A549 (cell line): ENCODE data around the gene FUT7. TPM values are rescaled to one million over a fixed set of nuclear protein-coding genes. Genes with fewer than 3 reads are reported as not detected.
A peak's percentile ranks its signal among the peaks of the same experiment; 100 is the strongest.

Experiments used
- ATAC-seq, 2 experiments: fragments of 200-7000 bp in 1 of 2; fragments of >200 bp in 1 of 2; cut with Nextera tagmentation in 1 of 2; cut with Tn5 transposase in 1 of 2; 3 replicates each; pipeline versions ENCODE4 v1.8.0 to v1.9.1; 2018 to 2020; ENCODE audit warnings: mild to moderate bottlenecking in 1 of 2, moderate library complexity in 1 of 2
- CTCF ChIA-PET: fragments of 300-600 bp; sonication (Branson Sonifier 250); formaldehyde crosslinking; extraction: SDS; loops from one replicate; lab custom pipeline; 2021; ENCODE audit warnings: antibody characterized with exemption, inconsistent platforms; lab: Yijun Ruan, JAX
- POLR2A ChIA-PET: fragments of 350-600 bp; formaldehyde crosslinking; extraction: SDS; loops from one replicate; lab custom pipeline; 2021; ENCODE audit warnings: antibody characterized with exemption, inconsistent platforms; lab: Yijun Ruan, JAX
- DNase-seq, 2 experiments: peaks; one replicate each; pipeline versions ENCODE4 v3.0.0 to v3.0.0-alpha.2; 2011 to 2016; ENCODE audit warnings: low read depth in 1 of 2, low spot score in 1 of 2
- FAIRE-seq: peaks from 2 replicates; lab custom pipeline; 2011; peaks lifted over from hg19 to GRCh38; lab: Jason Lieb, UNC
- H3K27ac ChIP-seq, 2 experiments: fragments of >200 bp; sonication (Bioruptor Twin); formaldehyde crosslinking; 3 replicates each; pipeline ENCODE4 v1.5.1; 2016 to 2017
- H3K4me1 ChIP-seq: fragments of >200 bp; sonication (Bioruptor Twin); formaldehyde crosslinking; 3 replicates; pipeline ENCODE4 v1.6.1; 2016
- H3K4me2 ChIP-seq: fragments of >200 bp; sonication (Bioruptor Twin); formaldehyde crosslinking; 3 replicates; pipeline ENCODE4 v1.6.1; 2016
- H3K4me3 ChIP-seq: fragments of >200 bp; sonication (Bioruptor Twin); formaldehyde crosslinking; 3 replicates; pipeline ENCODE4 v1.5.1; 2016
- H3K9me3 ChIP-seq: fragments of >200 bp; sonication (Bioruptor Twin); formaldehyde crosslinking; 3 replicates; pipeline ENCODE4 v1.6.1; 2016
- ATOH8 ChIP-seq: fragments of 250-450 bp; sonication (Bioruptor Pico); IDR thresholded peaks from 2 replicates; pipeline ENCODE4 v1.5.0; 2020; ENCODE audit warnings: low read depth, mild to moderate bottlenecking, moderate library complexity
- BCL3 ChIP-seq: fragments of >200 bp; sonication (Bioruptor Twin); formaldehyde crosslinking; IDR thresholded peaks from 3 replicates; pipeline ENCODE4 v1.6.1; 2016
- CBX8 ChIP-seq: fragments of 200-600 bp; sonication (generic); IDR thresholded peaks from 2 replicates; pipeline ENCODE4 v1.6.1; 2016
- CEBPB ChIP-seq, 2 experiments: fragments of >200 bp in 1 of 2; sonication (Bioruptor Twin) in 1 of 2; formaldehyde crosslinking in 1 of 2; IDR thresholded peaks; 2 replicates each; pipeline ENCODE4 v1.6.1; 2012 to 2016
- CHD2 ChIP-seq: fragments of 150-350 bp; IDR thresholded peaks from 2 replicates; pipeline ENCODE4 v1.6.1; 2014; ENCODE audit warnings: low read length; ENCODE audit not compliant: partially characterized antibody
- E2F6 ChIP-seq: IDR thresholded peaks from 2 replicates; pipeline ENCODE4 v1.6.1; 2012; ENCODE audit warnings: low read depth, borderline replicate concordance
- ELK1 ChIP-seq: fragments of 150-350 bp; IDR thresholded peaks from 2 replicates; pipeline ENCODE4 v1.6.1; 2014; ENCODE audit warnings: low read depth, mild to moderate bottlenecking, low read length
- EP300 ChIP-seq, 2 experiments: fragments of >200 bp; sonication (Bioruptor Twin); formaldehyde crosslinking; IDR thresholded peaks; 2 replicates in 1 of 2; 3 replicates in 1 of 2; pipeline ENCODE4 v1.6.1; 2016 to 2017
- FOXS1 ChIP-seq: fragments of 250-450 bp; sonication (Bioruptor Pico); IDR thresholded peaks from 2 replicates; pipeline ENCODE4 v1.5.0; 2020; ENCODE audit warnings: mild to moderate bottlenecking, moderate library complexity
- GATA3 ChIP-seq: IDR thresholded peaks from 2 replicates; pipeline ENCODE4 v1.6.1; 2012; ENCODE audit warnings: borderline replicate concordance
- HDAC2 ChIP-seq: fragments of 200-600 bp; sonication (generic); IDR thresholded peaks from 2 replicates; pipeline ENCODE4 v1.6.1; 2016
- JUN ChIP-seq, 2 experiments: fragments of >200 bp; sonication (Bioruptor Twin); formaldehyde crosslinking; IDR thresholded peaks; 2 replicates in 1 of 2; 3 replicates in 1 of 2; pipeline ENCODE4 v1.6.1; 2016 to 2017
- KDM1A ChIP-seq: fragments of 200-600 bp; sonication (generic); IDR thresholded peaks from 2 replicates; pipeline ENCODE4 v1.6.1; 2016; ENCODE audit warnings: low read depth, mild to moderate bottlenecking
- KDM5A ChIP-seq: fragments of 200-600 bp; sonication (generic); IDR thresholded peaks from 2 replicates; pipeline ENCODE4 v1.6.1; 2016; ENCODE audit warnings: antibody characterized with exemption, mild to moderate bottlenecking
- MAFK ChIP-seq: fragments of 450-650 bp; IDR thresholded peaks from 2 replicates; pipeline ENCODE4 v1.6.1; 2014; ENCODE audit not compliant: partially characterized antibody
- MAX ChIP-seq: IDR thresholded peaks from 2 replicates; pipeline ENCODE4 v1.6.1; 2012
- NFE2L2 ChIP-seq: fragments of 150-350 bp; conservative IDR thresholded peaks from 2 replicates; pipeline ENCODE4 v1.6.1; 2014; ENCODE audit warnings: low read length
- PBX3 ChIP-seq: IDR thresholded peaks from 2 replicates; pipeline ENCODE4 v1.6.1; 2012
- PHF8 ChIP-seq: fragments of 200-600 bp; sonication (generic); IDR thresholded peaks from 2 replicates; pipeline ENCODE4 v1.6.1; 2016; ENCODE audit warnings: low read depth, mild to moderate bottlenecking, antibody characterized with exemption, moderate library complexity, borderline replicate concordance
- POLR2A ChIP-seq: IDR thresholded peaks from 2 replicates; pipeline ENCODE4 v1.6.1; 2012; ENCODE audit warnings: mild to moderate bottlenecking, low read length
- POLR2AphosphoS2 ChIP-seq: conservative IDR thresholded peaks from 2 replicates; pipeline ENCODE4 v1.6.1; 2012; ENCODE audit warnings: low read length, improper control_type of control experiment, inconsistent platforms
- RAD21 ChIP-seq, 2 experiments: fragments of >200 bp in 1 of 2; sonication (Bioruptor Twin) in 1 of 2; formaldehyde crosslinking in 1 of 2; IDR thresholded peaks in 1 of 2; conservative IDR thresholded peaks in 1 of 2; 2 replicates in 1 of 2; 3 replicates in 1 of 2; pipeline ENCODE4 v1.6.1; 2012 to 2018; ENCODE audit warnings: inconsistent platforms in 1 of 2
- RCOR1 ChIP-seq: fragments of 150-350 bp; IDR thresholded peaks from 2 replicates; pipeline ENCODE4 v1.6.1; 2014; ENCODE audit warnings: antibody characterized with exemption, low read length, low read depth
- REST ChIP-seq: fragments of 200-600 bp; sonication (generic); IDR thresholded peaks from 2 replicates; pipeline ENCODE4 v1.6.1; 2016; ENCODE audit warnings: antibody characterized with exemption, mild to moderate bottlenecking, moderate library complexity
- RFX5 ChIP-seq: fragments of 450-650 bp; IDR thresholded peaks from 2 replicates; pipeline ENCODE4 v1.7.1; 2014; ENCODE audit warnings: antibody characterized with exemption, mild to moderate bottlenecking, moderate library complexity
- TFCP2L1 ChIP-seq: fragments of 250-450 bp; sonication (Bioruptor Pico); IDR thresholded peaks from 2 replicates; pipeline ENCODE4 v1.5.0; 2021; ENCODE audit warnings: mild to moderate bottlenecking
- ZC3H11A ChIP-seq: fragments of 450-650 bp; IDR thresholded peaks from 2 replicates; pipeline ENCODE4 v1.6.1; 2014; ENCODE audit warnings: antibody characterized with exemption, mild to moderate bottlenecking
- WGBS: methylation state at CpG from one replicate; pipeline ENCODE4 v1.1.6; 2017; ENCODE audit errors: missing lambda C conversion rate; 5-methylcytosine and 5-hydroxymethylcytosine counted together
- polyA plus RNA-seq, 4 experiments: library from polyadenylated mRNA; depleted of rRNA in 3 of 4; stranded (reverse); fragments of >200 nt; fragmentation: RNase III in 1 of 4; extraction: RNeasy Plus Mini Kit Qiagen cat#74134 plus additional on column Dnase treatment in 1 of 4; gene quantifications; 2 replicates in 3 of 4; 3 replicates in 1 of 4; pipeline ENCODE4 v1.2.3, GENCODE V29; 2011 to 2017

Gene FUT7
- polyA plus RNA-seq, 2 of the 4 experiments (the other 2 are of a cell fraction) = not detected

- peaks cover 27% of the 10 kb centered on the region for H3K4me1 ChIP-seq
- peak within 1 kb of the TSS; percentile 52 for H3K4me3 ChIP-seq
- 1% methylated on average over 20 of the region's 74 CpGs for WGBS
- peak within 1 kb of the TSS; percentile 74 for H3K4me2 ChIP-seq
- H3K9me3 ChIP-seq = no peaks in the 10 kb centered on the region
- H3K27ac ChIP-seq = peak within 1 kb of the TSS; percentile 68 to 88
- no peak for FAIRE-seq
- peak; percentile 86 to 88 for DNase-seq
- CTCF ChIA-PET = interaction anchor here (0.5 to 19.2 kb wide), 8 partner anchors 16 to 157 kb away, joined by 3 to 656 read pairs (median 106); partner anchors contain the start of genes ABCA2, DPP7, ENTPD2 and FUT7
- TF ChIP-seq POLR2AphosphoS2 (no peak), EP300 (IDR thresholded peaks at IDR 0.05) (no peak), RAD21 (conservative IDR thresholded peaks at IDR 0.05 in 1 of 2, IDR thresholded peaks at IDR 0.05 in 1 of 2) (no peak), MAFK (no peak), KDM1A (no peak), NFE2L2 (no peak), CEBPB (IDR thresholded peaks at IDR 0.05) (no peak), E2F6 (peak; percentile 32; the same call in 1 of the 2 replicates), TFCP2L1 (CRISPR knock-in tag) (no peak), MAX (peak; percentile 32; the same call in 1 of the 2 replicates), ELK1 (no peak), ZC3H11A (no peak), FOXS1 (CRISPR knock-in tag) (no peak), GATA3 (no peak), RFX5 (peak; percentile 67; the same call in 1 of the 2 replicates), RCOR1 (no peak), PHF8 (no peak), CBX8 (no peak), HDAC2 (no peak), POLR2A (peak; percentile 29; the same call in 1 of the 2 replicates), ATOH8 (CRISPR knock-in tag) (no peak), REST (no peak), JUN (IDR thresholded peaks at IDR 0.05) (no peak; a peak in 2 of 5 replicates), KDM5A (no peak), BCL3 (no peak), CHD2 (no peak), PBX3 (no peak)
- peak; percentile 73 to 89 for ATAC-seq
- POLR2A ChIA-PET = interaction anchor here (0.7 to 3.9 kb wide), 5 partner anchors 11 to 170 kb away, joined by 4 to 18 read pairs (median 7); partner anchors contain the start of genes MAN1B1, NPDC1 and TUBB4B
Measured at GRCh38 chr9:137070201-137070905, 38.5 kb upstream of the FUT7 start, which contains the start of gene SAPCD2. SAPCD2 (minus strand) TSS chr9:137070557; CDS start chr9:137070460, 97 bp downstream.
